ENCODE data around the gene MYH14. TPM values are rescaled to one million over a fixed set of nuclear protein-coding genes. Genes with fewer than 3 reads are reported as not detected.

The MYH14 gene
- total and polyA plus RNA-seq, 2 of the 4 experiments (the other 2 are of a cell fraction), result not detected

DNA sequence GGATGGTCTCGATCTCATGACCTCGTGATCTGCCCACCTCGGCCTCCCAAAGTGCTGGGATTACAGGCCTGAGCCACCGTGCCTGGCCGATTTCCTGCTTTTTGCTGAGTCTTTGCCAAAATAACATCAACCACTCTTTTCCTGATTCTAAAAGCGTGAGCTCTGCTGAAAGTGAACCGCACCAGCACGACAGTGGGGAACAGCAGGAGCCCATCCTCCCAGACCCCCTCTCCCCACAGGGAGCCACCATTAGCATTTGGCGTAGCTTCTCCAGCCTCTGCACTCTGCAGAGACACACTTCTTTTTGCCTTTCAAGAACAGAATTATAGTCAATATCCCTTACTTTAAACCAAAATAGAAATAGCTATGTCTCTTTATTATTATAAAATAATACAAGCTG is 41.3 kb downstream of the MYH14 start:
- Histone ChIP-seq H2AK9ac (replicated peaks; ENCODE audit: low read depth, low read length, poor library complexity) (no peak overlapping the region), H3K79me1 (ENCODE audit: low read depth in 1 of 2, low read length in 2 of 2) (no peaks in the 10 kb centered on the region), H3K4me2 (ENCODE audit: low read depth, low read length) (no peak overlapping the region), H3K56ac (ENCODE audit: extremely low read depth, insufficient read depth, low read length) (no peak overlapping the region), H3K4me3 (ENCODE audit: insufficient read depth, low read depth, low read length) (no peak overlapping the region), H3K27ac (ENCODE audit: insufficient read depth, low read length) (no peak overlapping the region), H2AFZ (replicated peaks; ENCODE audit: low read length, poor library complexity) (no peak overlapping the region), H3K14ac (replicated peaks; ENCODE audit: low read depth, low read length) (no peak overlapping the region), H4K91ac (ENCODE audit: insufficient read depth, low read depth, low read length) (no peak overlapping the region), H3K23ac (ENCODE audit: low read depth, low read length) (no peak overlapping the region), H3K4ac (ENCODE audit: low read depth, low read length) (no peak overlapping the region), H2BK15ac (ENCODE audit: low read depth, low read length) (no peak overlapping the region), H3K9me3 (ENCODE audit: control insufficient read depth, insufficient read depth, low read length) (peaks cover 30% of the 10 kb centered on the region), H4K8ac (ENCODE audit: low read depth in 2 of 2, low read length in 2 of 2) (no peak overlapping the region), H4K5ac (ENCODE audit: low read depth, low read length) (no peak overlapping the region), H2BK20ac (ENCODE audit: low read depth, low read length) (no peak overlapping the region), H2BK5ac (ENCODE audit: low read depth, low read length, poor library complexity, severe bottlenecking) (no peak overlapping the region), H3K36me3 (ENCODE audit: control insufficient read depth, insufficient read depth, low read length) (no peaks in the 10 kb centered on the region), H3K4me1 (ENCODE audit: control insufficient read depth, insufficient read depth, low read length) (no peaks in the 10 kb centered on the region), H3K27me3 (ENCODE audit: control insufficient read depth, insufficient read depth, low read length) (no peaks in the 10 kb centered on the region), H2AK5ac (ENCODE audit: low read depth, low read length) (no peak overlapping the region), H4K20me1 (ENCODE audit: insufficient read depth, low read length) (no peaks in the 10 kb centered on the region), H3K18ac (ENCODE audit: low read depth, low read length) (no peak overlapping the region), H3K9ac (ENCODE audit: low read depth, low read length) (no peak overlapping the region), H3K9me1 (ENCODE audit: insufficient read depth, low read length) (no peaks in the 10 kb centered on the region), H2BK120ac (ENCODE audit: low read depth, low read length) (no peak overlapping the region)
- ChIA-PET POLR2A (ENCODE audit: unreplicated experiment) (no interaction called here), CTCF (no interaction called here)
- no peak for DNase-seq
- intact Hi-C loops (cut with micrococcal nuclease) (no loop called here), in situ Hi-C loops (cut with MboI; ENCODE audit: low sequenced_read_pairs) (no loop called here), dilution Hi-C loops (cut with HindIII; ENCODE audit: low sequenced_read_pairs, unreplicated experiment) (no loop called here)
- TF ChIP-seq POLR2A (IDR thresholded peaks at IDR 0.05; ENCODE audit: low read depth, low read length) (no peak), MXI1 (IDR thresholded peaks at IDR 0.05; ENCODE audit: borderline replicate concordance, low read depth, low read length) (no peak), CEBPB (IDR thresholded peaks at IDR 0.05; ENCODE audit: low read depth, low read length) (no peak), SMC3 (IDR thresholded peaks at IDR 0.05; ENCODE audit: low read depth, low read length) (no peak), NFE2L2 (IDR thresholded peaks at IDR 0.05; ENCODE audit: low read depth, low read length) (no peak), RCOR1 (IDR thresholded peaks at IDR 0.05; ENCODE audit: insufficient replicate concordance, low read length) (no peak), FOS (IDR thresholded peaks at IDR 0.05; ENCODE audit: low read depth, low read length) (no peak), MAZ (IDR thresholded peaks at IDR 0.05; ENCODE audit: borderline replicate concordance, low read depth, low read length) (no peak), RAD21 (IDR thresholded peaks at IDR 0.05; ENCODE audit: low read length) (no peak)
- TF ChIP-seq, protein P1, sequence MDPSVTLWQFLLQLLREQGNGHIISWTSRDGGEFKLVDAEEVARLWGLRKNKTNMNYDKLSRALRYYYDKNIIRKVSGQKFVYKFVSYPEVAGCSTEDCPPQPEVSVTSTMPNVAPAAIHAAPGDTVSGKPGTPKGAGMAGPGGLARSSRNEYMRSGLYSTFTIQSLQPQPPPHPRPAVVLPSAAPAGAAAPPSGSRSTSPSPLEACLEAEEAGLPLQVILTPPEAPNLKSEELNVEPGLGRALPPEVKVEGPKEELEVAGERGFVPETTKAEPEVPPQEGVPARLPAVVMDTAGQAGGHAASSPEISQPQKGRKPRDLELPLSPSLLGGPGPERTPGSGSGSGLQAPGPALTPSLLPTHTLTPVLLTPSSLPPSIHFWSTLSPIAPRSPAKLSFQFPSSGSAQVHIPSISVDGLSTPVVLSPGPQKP (IDR thresholded peaks at IDR 0.05; ENCODE audit: borderline replicate concordance, low read depth, low read length), result no peak
- TF ChIP-seq, protein P2, sequence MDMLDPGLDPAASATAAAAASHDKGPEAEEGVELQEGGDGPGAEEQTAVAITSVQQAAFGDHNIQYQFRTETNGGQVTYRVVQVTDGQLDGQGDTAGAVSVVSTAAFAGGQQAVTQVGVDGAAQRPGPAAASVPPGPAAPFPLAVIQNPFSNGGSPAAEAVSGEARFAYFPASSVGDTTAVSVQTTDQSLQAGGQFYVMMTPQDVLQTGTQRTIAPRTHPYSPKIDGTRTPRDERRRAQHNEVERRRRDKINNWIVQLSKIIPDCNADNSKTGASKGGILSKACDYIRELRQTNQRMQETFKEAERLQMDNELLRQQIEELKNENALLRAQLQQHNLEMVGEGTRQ (IDR thresholded peaks at IDR 0.05; ENCODE audit: low read depth, low read length), result no peak
- WGBS, 2 experiments (ENCODE audit: extremely low coverage in 2 of 2, insufficient read length in 1 of 2), result 20% methylated on average over 2 of the region's 9 CpGs; no CpG with 5 or more reads in 1 of the 2 experiments
- no peak for ATAC-seq (ENCODE audit: low read depth)
- no TSS peak for BruUV-seq (replicated peaks)

Measured in IMR-90 (cell line).